Right atrium auricular region (tissue), 2 donors: ENCODE results near the gene MTFMT. TPM values are rescaled to one million over a fixed set of nuclear protein-coding genes. Genes with fewer than 3 reads are reported as not detected.
A peak's percentile ranks its signal among the peaks of the same experiment; 100 is the strongest.

ENCODE experiments used
- DNase-seq: peaks from one replicate; pipeline ENCODE4 v3.0.0-alpha.2; 2019; ENCODE audit warnings: low spot score
- H3K27ac ChIP-seq, 2 donors: fragments of 200-600 bp; sonication (generic); 1 replicate in 1 of 2; 2 replicates in 1 of 2; pipeline ENCODE4 v1.5.1; 2016 to 2019
- H3K27me3 ChIP-seq, 2 donors: fragments of 200-600 bp; sonication (generic); one replicate each; pipeline versions ENCODE4 v1.5.1 to v1.6.0; 2017 to 2019
- H3K36me3 ChIP-seq: fragments of 200-600 bp; sonication (generic); one replicate; pipeline ENCODE4 v1.5.1; 2016
- H3K4me1 ChIP-seq, 2 donors: fragments of 200-600 bp; sonication (generic); one replicate each; pipeline versions ENCODE4 v1.5.1 to v1.6.0; 2017 to 2019
- H3K4me3 ChIP-seq, 2 donors: fragments of 200-600 bp; sonication (generic); 1 replicate in 1 of 2; 2 replicates in 1 of 2; pipeline ENCODE4 v1.5.1; 2017 to 2019; ENCODE audit warnings: mild to moderate bottlenecking in 1 of 2, moderate library complexity in 1 of 2
- H3K9me3 ChIP-seq, 2 donors: fragments of 200-600 bp; sonication (generic); one replicate each; pipeline ENCODE4 v1.5.1; 2019
- total RNA-seq, 2 donors: library from RNA; depleted of rRNA; stranded (reverse); fragments of >200 nt; gene quantifications; one replicate each; pipeline ENCODE4 v1.1.0, GENCODE V29; 2016
- TF ChIP-seq, protein P1 (sequence below), 2 donors: fragments of 200-600 bp; sonication (generic); IDR thresholded peaks; one replicate each; pipeline ENCODE4 v1.5.1; 2019; ENCODE audit warnings: antibody characterized with exemption in 2 of 2

The MTFMT gene
- total RNA-seq, 2 donors from 2014 or later, result 24.1 to 25.9 TPM

GRCh38 chr15:64997745-64998375, 31.6 kb downstream of the MTFMT start:
- no peaks in the 10 kb centered on the region for H3K27me3 ChIP-seq
- no peaks in the 10 kb centered on the region for H3K4me1 ChIP-seq
- no peak overlapping the region for H3K27ac ChIP-seq
- TF ChIP-seq, protein P1, sequence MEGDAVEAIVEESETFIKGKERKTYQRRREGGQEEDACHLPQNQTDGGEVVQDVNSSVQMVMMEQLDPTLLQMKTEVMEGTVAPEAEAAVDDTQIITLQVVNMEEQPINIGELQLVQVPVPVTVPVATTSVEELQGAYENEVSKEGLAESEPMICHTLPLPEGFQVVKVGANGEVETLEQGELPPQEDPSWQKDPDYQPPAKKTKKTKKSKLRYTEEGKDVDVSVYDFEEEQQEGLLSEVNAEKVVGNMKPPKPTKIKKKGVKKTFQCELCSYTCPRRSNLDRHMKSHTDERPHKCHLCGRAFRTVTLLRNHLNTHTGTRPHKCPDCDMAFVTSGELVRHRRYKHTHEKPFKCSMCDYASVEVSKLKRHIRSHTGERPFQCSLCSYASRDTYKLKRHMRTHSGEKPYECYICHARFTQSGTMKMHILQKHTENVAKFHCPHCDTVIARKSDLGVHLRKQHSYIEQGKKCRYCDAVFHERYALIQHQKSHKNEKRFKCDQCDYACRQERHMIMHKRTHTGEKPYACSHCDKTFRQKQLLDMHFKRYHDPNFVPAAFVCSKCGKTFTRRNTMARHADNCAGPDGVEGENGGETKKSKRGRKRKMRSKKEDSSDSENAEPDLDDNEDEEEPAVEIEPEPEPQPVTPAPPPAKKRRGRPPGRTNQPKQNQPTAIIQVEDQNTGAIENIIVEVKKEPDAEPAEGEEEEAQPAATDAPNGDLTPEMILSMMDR (IDR thresholded peaks at IDR 0.05), result no peak
- H3K4me3 ChIP-seq, result no peak overlapping the region
- H3K9me3 ChIP-seq, result no peaks in the 10 kb centered on the region
- DNase-seq, result no peak
- H3K36me3 ChIP-seq, result no peaks in the 10 kb centered on the region

DNA sequence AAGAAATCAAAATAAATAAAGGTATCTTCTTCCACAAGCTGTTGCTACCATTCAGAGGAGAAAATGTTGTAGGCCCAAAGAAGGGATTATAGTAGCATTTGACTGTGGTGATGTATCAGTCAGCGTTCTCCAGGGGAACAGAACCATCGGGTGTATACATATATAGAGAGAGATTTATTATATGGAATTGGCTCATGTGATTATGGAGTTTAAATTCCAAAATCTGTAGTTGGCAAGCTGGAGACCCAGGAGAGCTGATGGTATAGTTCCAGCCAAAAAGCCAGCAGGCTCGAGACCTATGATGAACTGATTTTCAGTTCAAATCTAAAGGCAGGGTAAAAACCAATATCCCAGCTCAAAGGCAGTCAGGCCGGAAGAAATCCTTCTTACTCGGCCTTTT, 32.4 kb downstream of the MTFMT start:
- Histone ChIP-seq H3K4me1 (no peaks in the 10 kb centered on the region), H3K27ac (no peak overlapping the region), H3K4me3 (no peak overlapping the region), H3K36me3 (no peaks in the 10 kb centered on the region), H3K9me3 (no peaks in the 10 kb centered on the region), H3K27me3 (no peaks in the 10 kb centered on the region)
- DNase-seq, result no peak
- TF ChIP-seq, protein P1 (IDR thresholded peaks at IDR 0.05), result no peak

- TF ChIP-seq, protein P1 (IDR thresholded peaks at IDR 0.05), result no peak
- no peak overlapping the region for H3K27ac ChIP-seq
- no peaks in the 10 kb centered on the region for H3K9me3 ChIP-seq
- no peak overlapping the region for H3K4me3 ChIP-seq
- no peaks in the 10 kb centered on the region for H3K27me3 ChIP-seq
- DNase-seq, result no peak
- peaks cover 0 to 9% of the 10 kb centered on the region in 2 donors for H3K4me1 ChIP-seq
- H3K36me3 ChIP-seq, result no peaks in the 10 kb centered on the region
Measured at GRCh38 chr15:64993290-64993689, 36.1 kb downstream of the MTFMT start.

- no peaks in the 10 kb centered on the region for H3K36me3 ChIP-seq
- H3K4me3 ChIP-seq, result no peak overlapping the region
- DNase-seq, result no peak
- H3K27ac ChIP-seq, result no peak overlapping the region
- H3K4me1 ChIP-seq, result peaks cover 0 to 20% of the 10 kb centered on the region in 2 donors
- no peaks in the 10 kb centered on the region for H3K27me3 ChIP-seq
- TF ChIP-seq, protein P1 (IDR thresholded peaks at IDR 0.05), result no peak
- H3K9me3 ChIP-seq, result no peaks in the 10 kb centered on the region
Measured at GRCh38 chr15:64991536-64992135, 37.8 kb downstream of the MTFMT start.

GRCh38 chr15:64990168-64990470, 39.3 kb downstream of the MTFMT start:
- Histone ChIP-seq H3K9me3 (no peaks in the 10 kb centered on the region), H3K27ac (peak overlapping the region; percentile 91), H3K4me1 (peaks cover 0 to 20% of the 10 kb centered on the region in 2 donors)

More at GRCh38 chr15:64990168-64990470, 39.3 kb downstream of the MTFMT start:
- TF ChIP-seq, protein P1 (IDR thresholded peaks at IDR 0.05), result no peak
- DNase-seq, result no peak
- Histone ChIP-seq H3K27me3 (no peaks in the 10 kb centered on the region), H3K4me3 (peak overlapping the region; percentile 86 to 92), H3K36me3 (no peaks in the 10 kb centered on the region)
